ENCODE results near the gene NINJ2.
"Not testable (repeated sequence)": the region's sequence is repeated elsewhere in the genome, so short reads cannot be mapped to it uniquely, and the experiment has no call there.

NINJ2 gene

DNA sequence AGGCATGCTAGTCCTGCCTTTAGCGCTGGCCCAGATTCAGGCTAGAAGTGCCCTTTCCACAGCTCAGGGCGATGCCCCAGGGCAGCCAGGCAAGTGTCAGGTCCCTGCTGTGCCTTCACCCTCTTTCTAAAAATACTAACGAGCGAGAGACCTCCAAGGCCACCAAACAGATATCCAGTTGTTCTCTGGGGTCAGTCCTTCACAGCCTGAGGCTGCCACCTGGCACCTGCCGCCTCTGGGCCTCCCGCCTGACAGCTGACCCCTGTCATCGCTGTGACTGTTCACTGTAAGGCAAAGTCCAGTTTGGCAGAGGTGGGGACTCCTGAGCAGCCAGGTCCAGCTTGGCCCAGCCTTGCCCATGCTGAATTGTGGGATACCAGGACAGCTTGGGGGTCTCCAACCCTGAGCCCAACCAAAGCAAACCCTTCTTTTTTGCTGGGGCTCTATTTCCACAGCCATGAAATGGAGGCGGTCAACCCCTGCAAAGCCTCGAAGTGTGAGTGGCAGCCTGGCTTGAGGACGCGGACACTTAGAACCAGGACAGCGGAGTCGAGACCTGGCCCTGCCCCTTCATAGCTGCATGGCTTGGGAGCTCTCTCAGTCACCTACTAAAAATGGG lies 79.9 kb downstream of the NINJ2 start:
- DNase-seq: peak; percentile 44

DNA sequence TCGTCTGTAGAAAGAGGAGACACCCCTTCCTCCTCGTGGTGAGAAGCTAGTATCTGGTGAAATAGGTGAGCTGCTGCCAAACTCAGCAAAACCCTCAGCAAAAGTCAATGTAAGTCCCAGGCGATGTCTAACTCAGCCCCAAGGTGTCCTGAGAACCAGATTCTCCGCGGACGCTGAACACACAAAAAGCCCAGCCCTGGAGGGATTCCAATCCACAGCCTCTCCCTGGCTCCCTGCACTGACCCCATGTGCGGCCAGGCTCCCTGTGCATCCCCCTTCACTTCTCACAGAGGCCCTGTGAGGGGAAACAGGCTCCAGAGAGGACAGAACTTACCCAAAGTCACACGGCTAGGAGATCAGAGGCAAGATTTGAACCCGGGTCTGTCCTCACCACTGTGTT lies 81.5 kb downstream of the NINJ2 start:
- DNase-seq: peak; percentile 38

DNA sequence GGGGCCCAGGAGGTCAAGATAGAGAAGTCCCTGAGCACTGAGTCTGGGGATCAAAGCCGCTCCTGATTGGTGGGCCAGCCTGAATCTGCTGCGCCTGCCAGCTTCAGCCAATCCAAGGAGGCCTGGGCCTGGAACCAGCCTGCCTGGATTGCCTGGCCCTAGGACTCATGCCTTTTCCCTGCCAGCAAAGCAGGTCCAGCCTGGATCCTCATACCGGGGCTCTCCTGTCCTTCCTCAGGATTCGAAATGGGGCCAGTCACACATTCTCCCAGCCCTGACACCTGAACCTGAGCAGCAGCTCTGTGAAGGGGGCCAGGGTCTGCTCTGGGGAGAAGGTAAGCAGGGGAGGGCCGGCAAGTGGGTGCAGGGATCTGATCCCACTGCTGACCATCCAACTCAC lies 81.9 kb downstream of the NINJ2 start:
- DNase-seq: peak; percentile 43

DNA sequence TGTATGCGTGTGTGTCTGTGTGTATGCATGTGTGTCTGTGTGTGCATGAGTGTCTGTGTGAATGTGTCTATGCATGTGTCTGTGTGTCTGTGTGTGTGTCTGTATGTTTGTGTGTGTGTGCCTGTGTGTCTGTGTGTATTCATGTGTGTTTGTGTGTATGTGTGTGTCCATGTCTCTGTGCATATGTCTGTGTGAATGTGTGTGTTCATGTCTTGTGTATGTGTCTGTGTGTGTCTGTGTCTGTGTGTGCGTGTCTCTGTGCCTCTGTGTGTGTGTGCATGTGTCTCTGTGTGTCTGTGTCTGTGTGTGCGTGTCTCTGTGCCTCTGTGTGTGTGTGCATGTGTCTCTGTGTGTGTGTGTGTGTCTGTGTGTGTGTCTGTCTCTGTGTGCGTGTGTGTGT lies 82.4 kb downstream of the NINJ2 start:
- peak; percentile 29 for DNase-seq

DNA sequence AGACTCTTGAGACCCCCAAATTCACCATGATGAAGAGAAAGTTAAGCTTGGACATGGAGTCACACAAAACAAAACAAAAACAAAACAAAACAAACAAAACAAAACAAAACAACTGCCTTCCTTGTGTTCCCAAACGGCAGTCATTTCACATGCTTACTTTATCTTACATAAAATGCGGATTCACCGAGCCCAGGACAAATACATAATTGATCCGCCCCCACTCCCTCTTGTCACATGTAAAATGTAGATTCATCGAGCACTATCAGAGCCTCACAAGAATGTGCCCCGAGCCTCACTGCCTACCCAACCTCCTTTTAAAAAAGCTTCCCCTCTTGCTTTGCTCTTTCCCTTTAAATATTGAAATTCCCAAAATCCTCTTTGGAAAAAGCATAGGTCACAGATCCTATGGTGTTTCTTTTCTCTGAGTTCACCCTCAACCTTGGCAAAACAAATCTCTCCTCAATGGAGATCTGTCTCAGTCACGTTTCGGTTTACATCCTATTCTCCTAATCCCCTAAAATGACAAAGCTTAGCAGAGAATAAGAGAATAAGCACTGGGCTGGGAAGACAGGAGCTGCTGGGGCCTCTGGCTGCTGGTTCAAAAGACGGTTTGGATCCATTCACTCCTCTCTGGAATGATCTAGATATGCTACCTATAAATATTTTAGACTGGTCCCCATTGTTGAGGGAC lies 83.7 kb downstream of the NINJ2 start:
- DNase-seq: peak; percentile 0

DNA sequence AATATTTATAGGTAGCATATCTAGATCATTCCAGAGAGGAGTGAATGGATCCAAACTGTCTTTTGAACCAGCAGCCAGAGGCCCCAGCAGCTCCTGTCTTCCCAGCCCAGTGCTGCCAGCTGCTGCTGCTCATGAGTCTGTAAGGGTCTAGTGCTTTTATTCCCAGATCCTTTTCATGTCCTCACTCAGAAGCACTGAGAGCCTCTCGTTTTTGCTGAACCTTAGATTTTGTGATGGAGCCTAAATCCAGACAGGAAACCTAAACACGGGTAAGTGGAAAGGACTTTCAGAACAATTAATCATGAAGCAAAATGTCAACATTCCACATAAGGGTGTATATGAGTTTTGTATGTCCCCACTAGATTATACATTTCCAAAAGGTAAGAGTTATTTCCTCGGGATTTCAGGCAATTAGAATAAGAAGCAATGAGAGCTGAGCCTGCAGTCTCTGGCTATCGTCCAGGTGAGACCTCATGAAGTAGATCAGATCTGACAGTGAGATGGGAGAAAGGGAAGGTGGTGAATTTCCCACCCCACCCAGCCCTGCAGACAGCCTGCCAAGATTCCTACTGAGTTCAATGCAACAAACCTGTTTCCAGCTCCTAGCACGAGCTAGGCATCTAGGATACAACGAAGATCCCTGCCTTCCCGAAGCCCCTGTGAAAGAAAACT lies 84.4 kb downstream of the NINJ2 start:
- DNase-seq: no peak

DNA sequence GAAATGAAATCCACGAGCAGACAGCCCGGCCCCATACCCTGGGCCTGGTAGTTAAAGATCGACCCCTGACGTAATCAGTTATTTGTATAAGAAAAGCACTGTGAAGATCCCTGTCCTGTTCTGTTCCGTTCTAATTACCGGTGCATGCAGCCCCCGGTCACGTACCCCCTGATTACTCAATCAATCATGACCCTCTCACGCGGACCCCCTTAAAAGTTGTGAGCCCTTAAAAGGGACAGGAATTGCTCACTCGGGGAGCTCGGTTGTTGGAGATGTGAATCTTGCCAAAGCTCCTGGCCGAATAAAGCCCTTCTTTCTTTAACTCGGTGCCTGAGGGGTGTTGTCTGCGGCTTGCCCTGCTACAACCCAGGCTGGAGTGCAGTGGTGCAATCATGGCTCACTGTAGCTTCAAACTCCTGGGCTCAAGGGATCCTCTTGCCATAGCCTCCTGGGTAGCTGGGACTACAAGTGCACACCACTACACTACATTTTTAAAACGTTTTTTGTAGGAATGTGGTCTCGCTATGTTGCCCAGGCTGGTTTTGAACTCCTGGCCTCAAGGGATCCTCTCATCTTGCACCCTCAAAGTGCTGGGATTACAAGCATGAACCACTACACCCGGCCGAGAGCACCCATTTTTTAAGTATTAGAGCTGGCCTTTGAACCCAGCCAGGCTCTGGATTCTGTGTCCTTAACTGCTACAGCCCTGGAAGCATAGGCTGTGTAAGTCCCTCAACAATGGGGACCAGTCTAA lies 85.1 kb downstream of the NINJ2 start:
- not testable (repeated sequence) for DNase-seq

DNA sequence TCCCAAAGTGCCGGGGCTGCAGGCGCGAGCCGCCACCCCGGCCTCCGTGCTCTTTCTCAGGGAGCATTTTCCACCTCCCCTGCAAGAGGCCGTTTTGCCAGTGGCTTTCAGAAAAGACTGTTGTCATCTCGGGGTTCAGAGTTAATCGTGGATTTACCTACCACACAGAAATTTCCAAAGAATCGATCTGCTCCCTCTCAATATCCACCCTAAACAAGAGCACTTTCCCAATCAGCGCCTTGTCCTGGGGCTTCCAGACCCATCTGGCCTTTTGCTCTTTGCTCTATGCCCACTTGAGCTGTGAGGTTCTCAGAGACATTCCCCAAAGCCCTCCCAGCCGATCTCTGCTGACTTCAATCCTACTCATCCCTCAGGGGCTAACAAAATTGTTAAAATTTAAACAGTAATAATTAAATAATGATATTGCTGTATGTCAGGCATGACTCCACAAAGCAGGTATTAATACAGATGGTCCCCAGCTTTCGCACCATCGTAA lies 86.6 kb downstream of the NINJ2 start:
- DNase-seq: no peak

DNA sequence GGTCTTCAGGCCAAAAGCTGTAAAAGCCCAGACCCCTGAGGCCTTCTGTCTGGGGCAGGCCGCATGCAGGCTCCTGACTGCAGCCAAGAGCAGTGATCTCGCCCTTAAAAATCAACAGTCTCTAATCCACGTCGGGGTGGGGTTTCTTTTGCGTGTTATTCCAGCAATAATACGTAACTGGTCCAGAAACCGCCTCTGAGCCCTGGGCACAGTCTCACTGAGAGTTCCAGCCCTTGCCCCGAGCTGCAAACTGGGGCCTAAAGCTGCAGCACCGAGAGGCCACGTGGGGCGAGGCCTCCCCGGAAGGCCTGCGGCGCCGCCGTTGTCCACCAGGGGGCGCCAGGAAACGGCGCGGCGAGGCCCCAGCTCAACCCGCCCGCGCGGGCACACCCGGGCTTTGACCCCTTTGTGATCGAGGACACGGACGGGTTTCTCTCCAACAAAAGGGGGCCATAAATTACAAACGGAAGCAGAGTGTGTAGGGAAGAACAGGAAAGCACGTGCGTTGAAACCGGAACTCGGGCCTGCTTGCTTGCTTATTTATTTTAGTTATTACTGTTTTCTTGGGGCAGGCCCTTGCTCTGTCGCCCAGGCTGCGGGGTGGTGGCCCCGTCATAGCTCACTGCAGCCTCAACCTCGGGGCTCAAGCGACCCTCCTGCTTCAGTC lies 87.2 kb downstream of the NINJ2 start:
- peak; percentile 99 for DNase-seq

DNA sequence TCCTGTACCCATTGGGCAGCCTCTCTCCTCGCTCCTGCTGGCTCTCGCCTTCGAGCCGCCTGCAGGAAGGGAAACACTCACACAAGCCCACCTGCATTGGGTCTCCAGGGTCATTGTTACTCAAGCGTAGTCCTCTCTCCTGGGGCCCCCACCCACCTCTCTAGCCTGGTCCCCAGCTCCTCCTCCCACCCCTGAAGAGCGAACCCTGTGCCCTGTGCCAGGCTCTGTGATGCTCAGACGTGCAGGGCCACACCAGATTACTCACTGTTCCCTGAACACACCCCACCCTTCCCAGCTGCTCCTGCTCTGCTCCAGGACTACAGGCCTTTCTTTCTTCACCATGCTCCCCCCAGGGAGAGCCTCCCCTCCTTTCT lies 88.1 kb downstream of the NINJ2 start:
- peak; percentile 56 for DNase-seq

DNA sequence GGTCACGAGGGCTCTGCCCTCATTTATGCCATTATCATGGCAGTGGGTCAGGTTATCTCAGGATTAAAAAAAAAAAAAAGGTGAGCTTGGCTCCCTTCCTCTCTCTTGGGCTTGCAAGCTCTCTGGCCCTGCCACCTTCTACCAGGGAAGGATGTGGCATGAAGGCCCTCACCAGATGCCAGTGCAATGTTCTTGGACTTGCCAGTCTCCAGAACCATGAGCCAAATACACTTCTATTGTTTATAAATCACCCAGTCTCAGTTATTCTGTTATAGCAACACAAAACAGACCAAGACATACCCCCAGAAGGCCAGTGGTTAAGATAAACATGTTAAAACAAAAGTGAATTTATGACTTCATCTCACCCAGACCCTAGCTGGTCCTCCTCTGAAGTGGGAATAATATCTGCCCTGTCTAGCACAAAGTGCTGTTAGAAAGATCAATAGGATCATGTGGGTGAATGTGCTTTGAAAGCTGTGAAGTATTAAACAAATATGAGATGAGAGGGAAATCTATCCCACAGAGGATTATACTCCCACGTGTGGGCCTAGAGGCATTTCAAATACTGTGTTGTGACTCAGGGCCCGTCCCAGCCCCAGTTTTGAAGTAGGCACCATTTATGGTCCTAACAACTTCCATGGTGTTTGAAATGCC lies 88.6 kb downstream of the NINJ2 start:
- DNase-seq: no peak

DNA sequence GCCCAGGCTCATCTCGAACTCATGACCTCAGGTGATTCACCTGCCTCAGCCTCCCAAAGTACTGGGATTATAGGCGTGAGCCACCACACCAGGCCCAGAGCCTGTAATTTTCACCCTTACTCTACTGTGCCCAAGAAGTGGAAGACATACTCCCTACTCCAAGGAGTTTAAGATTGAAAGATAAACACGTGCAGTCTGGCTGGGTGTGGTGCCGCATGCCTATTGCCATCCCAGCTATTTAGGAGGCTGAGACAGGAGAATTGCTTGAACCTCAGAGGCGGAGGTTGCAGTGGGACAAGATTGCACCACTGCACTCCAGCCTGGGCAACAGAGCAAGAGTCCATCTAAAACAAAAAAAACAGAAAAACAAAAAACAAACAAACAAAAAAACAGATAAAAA lies 90.0 kb downstream of the NINJ2 start:
- no peak for DNase-seq

DNA sequence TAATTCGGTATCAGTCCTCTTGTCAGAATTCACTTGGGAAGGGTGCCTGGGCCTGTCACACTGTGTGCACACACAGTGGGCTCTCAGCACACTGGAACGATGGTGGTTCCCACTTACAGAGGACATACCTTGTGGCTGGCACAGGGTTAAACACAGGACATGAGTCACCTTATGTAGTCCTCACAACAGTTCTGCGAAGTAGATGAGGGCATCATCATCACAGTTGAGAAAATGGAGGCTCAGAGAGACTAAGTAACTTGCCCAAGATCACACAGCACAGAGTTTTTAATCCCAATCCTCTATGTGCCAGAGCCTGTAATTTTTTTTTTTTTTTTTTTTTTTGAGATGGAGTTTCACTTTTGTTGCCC lies 90.7 kb downstream of the NINJ2 start:
- no peak for DNase-seq

DNA sequence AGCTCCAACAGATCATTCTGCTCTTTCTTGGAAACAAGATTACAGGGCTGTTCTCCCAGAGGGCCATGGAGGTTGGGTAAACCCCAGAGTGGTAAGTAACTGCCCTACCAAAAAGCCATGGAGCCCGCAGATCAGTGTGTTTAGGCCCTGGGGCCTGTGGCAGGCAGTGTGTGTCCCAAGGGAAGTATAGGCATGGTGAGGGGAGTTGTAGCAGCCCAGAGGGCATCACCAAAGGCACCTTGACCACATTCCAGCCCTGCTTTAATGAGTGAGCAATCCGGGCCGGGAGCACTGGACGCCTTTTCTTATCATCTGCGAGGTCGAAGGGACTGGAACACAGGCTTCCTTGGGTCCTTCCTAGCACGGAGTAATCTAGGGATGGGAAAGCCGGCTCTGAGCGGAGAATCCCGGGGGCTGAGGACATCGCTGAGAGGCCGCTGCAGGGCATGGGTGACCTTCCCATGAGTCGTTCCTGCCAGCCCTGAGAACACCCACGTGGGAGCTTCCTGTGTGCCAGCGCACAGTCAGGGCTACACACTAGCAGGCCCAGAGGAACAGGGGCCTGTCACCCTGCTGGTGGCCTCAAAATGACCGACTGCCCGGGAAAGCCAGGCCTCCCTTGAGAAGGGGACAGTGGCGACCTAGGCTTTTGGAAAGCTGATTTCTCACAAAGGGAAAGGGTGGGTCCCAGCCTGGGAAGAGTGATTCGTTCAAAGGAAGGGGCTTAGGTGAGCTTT lies 91.3 kb downstream of the NINJ2 start:
- peak; percentile 54 for DNase-seq

DNA sequence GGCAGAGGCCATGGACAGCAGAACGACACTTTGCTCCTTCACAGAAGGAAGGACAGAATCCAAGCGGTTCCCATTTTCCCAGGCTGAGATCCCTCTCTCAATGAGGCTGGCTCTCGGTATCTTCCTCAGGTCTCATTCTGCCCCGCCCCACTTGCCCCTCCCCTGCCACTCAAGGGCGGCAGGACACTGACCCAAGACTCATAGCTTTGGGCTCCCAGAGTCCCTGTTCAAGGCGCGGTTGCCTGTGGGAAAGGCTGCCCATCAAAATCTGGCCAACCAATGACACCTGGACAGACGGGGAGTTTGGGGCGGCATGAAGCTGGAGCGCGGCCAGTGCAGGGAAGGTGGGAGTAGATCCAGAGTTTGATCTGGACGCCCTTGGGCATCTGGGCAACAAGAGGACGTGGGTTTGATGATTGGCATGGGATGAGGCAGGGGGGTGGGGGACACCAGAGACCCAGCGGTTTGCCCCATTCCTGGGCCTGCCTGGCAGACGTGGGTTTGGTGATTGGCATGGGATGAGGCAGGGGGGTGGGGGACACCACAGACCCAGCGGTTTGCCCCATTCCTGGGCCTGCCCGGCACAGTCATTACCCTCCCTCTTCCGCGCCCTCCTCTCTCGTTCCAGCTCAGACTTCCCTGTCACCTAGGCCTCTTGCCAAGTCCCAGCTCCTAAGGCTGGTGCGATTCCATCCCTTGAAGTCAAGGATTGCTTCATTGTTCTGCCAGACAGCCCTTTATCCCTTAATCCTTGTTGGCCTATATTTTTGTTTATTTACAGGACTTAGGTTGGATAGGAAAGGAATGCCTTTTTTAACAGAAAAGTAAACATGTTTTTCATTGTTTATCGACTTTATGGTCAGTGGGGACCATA lies 92.1 kb downstream of the NINJ2 start:
- DNase-seq: peak; percentile 53

DNA sequence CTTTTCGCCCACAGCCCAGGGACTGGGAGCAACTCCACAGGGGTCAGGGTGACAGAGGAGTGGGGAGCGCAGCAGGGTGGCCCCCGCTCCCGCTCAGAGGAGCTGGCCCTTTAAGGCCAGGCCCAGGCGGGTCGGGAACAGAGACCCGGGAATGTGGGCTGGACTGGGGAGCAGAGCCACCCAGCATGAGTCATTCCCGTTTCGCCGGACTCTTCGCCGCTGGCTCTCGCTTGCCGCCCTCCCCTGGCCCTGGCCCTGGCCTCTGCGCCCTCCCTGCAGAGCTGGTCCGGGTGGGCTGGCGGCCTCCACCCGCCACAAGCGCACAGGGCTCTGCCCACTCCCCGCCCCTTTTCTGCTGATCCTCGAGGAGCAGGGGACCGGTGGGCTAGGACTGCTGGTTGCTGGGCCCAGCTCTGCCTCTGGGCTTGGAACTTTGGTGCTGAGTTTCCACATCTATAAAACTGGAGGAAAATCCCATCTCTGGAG lies 92.8 kb downstream of the NINJ2 start:
- no peak for DNase-seq

DNA sequence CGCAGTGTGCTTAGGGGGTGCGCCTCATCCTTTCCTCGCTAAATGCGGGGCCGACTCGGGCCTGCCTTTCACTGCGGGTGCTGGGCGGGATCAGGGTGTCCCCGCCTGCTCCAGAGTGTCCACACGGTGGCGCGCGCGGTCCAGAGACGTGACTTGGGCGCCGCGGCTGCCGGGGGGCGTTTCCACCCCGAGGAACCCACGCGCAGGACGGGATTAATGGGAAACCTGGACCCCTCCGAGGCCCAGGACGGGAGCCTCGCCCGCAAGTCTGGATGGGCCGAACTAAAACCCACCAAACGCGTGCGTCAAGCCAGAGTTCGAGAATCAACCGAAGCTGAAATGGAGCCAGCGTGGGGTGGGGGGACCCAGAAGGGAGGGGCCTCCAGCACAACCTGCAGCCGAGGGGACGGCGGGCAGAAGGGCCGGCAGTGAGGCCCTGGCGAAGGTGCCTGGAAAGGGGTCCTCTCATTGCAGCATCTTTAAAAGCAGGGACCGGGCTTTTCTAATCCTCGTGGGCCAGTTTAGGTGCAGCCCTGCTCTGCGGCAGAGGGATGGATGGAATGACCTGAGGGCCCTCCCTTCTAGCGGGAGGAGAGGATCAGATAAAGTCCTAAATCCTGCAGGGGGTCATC lies 93.3 kb downstream of the NINJ2 start:
- peak; percentile 97 for DNase-seq

DNA sequence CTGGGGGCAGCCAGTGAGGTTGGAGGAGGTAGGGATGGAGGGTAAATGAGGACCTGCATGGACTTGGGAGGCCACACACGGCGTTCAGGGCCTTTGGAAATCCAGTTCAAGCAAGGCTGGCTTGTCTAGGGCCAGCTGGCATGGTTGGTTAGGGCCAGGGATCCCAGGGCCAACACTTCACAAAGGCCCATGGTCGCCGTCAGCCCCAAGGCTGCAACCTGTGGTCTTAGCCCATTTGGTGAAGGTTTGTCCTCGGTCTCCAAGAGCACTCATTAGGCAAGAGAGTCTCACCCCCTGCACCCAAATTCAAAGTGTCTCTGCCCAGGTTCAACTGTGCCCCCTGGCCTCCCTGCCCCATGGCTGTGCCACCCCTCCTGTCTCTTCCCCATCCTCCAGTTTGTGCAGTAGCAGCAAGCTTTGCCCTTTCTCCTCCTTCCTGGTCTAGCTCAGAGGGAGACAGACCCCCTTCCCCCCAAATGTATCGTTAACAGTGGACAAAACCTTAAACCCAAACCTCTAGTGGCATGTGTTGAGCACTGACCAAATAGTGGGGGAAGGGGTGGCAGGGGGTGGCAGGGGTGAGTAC lies 94.1 kb downstream of the NINJ2 start:
- no peak for DNase-seq

DNA sequence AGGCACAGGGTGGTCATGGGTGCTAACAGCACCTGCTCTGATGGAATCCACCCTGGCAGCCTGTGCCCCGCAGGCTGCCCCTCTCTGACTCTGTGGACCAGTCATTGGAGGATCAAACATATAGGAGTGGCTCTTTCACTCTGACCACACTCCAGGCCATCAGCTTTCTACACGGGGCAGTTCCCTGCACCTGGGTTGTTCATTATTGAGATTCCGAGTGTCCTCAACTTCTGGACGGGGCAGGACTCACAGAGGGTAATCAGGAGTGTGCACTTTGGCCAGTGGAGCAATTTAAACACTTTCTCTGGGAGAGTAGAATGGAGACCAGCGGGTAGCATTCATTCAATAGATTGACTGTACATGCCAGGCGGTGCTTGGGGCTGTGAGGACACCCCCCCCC lies 94.8 kb downstream of the NINJ2 start:
- no peak for DNase-seq

Data from activated CD8-positive, alpha-beta memory T cell treated with anti-CD3 and anti-CD28 coated beads, Interleukin-2, amount 50 U/mL, for 48 hours (primary cell).